GM21737 (cell line): Measurements from ENCODE around the gene IL17RD.
A peak's percentile ranks its signal among the peaks of the same experiment; 100 is the strongest.

Experiments
- ATAC-seq: cut with Tn5 transposase; IDR thresholded peaks from one replicate; pipeline ENCODE4 v1.9.1; 2021; ENCODE audit warnings: mild to moderate bottlenecking, moderate library complexity; ENCODE audit not compliant: unreplicated experiment

Gene IL17RD

DNA sequence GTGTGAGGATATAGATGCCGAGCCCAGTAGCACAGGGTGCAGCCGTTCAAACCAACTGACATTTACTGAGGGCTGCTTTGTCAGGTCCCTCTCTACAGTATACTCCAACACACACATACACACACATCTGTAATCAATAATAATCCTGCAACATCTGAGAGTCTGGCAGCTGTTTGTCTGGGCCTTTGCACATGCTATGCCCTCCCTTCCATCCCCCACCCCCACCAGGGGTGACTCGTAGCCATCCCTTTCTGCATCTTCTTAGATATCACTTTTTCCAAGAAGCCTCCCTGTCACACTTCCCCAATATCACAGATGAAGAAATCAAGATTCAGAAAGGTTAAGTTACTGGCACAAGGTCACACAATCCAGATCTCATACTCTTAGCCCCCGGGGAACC lies 91.0 kb downstream of the IL17RD start:
- no peak for ATAC-seq

GRCh38 chr3:57073628-57074027 lies 91.5 kb downstream of the IL17RD start:
- ATAC-seq, result no peak

GRCh38 chr3:57069503-57069902 lies 95.7 kb downstream of the IL17RD start:
- ATAC-seq, result no peak

DNA sequence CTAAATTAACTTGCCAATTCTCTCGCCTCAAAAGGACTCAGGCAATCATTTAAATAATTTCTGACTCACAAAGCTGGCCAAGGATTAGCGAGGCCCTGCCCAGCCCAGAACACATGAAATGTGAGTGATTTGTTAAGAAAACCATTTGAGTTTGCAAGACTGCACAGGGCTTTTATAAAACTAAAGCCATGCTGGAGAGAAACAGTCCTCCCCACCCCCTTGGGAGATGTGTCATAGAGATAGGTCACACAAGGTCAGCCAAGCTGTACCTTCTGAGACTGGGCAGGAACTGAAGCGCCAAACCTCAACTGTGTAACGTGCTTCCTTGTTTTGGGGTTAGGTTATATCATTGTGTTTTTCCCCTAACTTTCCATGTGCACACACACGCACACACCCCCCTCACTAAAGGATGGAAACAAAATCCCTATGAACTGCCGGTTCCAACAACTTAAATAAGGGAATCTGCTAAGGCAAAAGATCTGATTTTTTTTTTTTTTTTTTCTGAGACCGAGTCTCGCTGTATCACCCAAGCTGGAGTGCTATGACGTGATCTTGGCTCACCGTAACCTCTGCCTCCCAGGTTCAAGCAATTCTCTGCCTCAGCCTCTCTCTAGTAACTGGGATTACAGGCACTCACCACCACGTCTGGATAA lies 96.6 kb downstream of the IL17RD start:
- ATAC-seq, result peak; percentile 99

DNA sequence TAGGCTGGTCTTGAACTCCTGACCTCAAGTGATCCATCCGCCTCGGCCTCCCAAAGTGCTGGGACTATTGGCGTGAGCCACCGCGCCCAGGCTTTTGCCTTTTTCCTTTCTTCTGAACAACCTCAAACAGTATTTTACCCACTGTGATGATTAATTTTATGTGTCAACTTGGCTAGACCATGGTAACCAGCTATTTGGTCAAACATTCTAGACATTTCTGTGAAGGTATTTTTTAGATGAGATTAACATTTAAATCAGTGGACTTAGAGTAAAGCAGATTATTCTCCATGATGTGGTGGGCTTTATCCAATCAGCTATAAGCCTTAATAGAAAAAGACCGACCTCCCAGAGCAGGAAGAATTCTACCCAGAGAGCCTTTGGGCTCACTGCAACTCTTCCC lies 98.7 kb downstream of the IL17RD start:
- ATAC-seq, result no peak

DNA sequence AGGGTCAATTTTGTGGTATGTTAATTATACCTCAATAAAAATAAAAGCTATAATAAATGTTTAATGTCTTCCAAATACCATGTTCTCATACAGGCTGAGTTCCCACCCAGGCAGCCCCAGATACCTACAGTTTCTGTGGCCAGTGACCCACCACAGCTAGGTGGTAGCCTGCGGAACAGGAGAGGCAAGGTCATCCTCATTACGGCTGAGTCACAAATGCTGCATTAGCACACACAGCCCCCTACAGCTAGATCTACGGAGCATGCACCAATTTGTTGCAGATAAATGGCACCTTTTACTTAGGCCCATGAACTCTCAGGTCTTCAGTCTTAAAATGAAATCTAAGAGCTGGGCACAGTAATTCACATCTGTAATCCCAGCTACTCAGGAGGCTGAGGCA lies 99.6 kb downstream of the IL17RD start:
- no peak for ATAC-seq

- no peak for ATAC-seq
Measured at GRCh38 chr3:57064572-57064971, 100.6 kb downstream of the IL17RD start.

GRCh38 chr3:57064001-57064400 lies 101.2 kb downstream of the IL17RD start:
- ATAC-seq, result no peak

DNA sequence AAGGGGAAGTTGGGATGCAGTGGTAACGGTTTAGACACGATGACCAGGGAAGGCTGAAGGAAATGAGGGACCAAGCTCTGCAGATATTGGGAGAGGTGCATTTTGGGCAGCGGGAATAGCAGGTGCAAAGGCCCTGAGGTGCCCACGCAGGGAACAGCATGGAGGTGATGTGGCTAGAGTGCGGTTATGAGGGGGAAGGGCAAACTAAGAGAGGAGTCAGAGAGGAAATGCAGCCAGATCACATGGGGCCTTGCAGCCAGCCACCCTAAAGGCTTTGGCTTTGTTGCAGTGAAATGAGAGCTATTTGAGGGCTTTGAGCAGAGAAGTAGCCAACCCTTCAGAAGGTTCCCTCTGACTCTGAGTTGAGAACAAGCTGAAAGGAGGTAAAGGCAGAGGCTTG lies 102.1 kb downstream of the IL17RD start:
- ATAC-seq, result no peak

DNA sequence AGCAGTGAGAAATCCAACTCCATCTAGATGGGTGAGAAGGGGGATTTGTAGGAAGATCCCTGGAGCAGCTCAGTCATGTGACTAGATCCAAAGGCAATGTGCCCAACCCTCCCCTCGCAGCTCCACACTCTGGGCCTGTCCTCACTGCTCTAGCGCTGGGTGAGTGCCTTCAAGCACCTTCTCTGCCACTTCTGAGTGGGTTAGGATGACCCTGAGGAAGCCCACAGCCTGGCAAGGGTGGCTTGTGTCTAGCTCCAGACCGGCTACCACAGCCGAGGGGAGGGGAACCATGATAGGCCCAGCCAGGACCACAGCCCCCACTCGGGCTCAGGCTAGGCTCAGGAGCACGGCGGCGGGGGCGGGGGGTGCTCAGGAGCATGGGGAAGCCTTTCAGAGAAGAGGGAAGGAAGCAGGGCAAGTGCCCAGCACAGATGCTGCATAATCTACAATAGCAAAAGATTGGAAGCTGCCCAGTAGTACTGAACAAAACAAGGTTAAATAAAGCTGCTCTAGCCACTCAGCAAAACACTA lies 103.0 kb downstream of the IL17RD start:
- no peak for ATAC-seq

- no peak for ATAC-seq
Measured at GRCh38 chr3:57061556-57061955, 103.6 kb downstream of the IL17RD start.

GRCh38 chr3:57060089-57060821 lies 104.9 kb downstream of the IL17RD start, which contains the start of gene SPATA12:
SPATA12 (plus strand) TSS chr3:57060664; CDS start chr3:57073695, 13,031 bp downstream.
- ATAC-seq, result no peak

DNA sequence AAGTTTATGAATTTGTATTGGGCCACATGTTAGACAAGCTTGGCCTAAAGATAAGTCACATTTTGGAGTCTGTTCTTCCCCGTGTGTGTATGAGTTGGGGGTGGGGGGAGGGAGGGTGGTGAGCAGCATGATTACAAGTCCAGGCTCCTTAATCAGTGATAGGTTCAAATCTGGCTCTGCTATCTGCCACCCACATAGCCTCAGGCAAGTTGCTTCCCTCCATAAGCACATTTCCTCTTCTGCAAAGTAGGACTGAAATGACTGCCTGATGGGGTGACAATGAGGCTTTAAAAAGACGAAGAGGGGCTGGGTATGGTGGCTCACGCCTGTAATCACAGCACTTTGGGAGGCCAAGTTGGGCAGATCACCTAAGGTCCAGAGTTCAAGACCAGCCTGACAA lies 105.7 kb downstream of the IL17RD start:
- ATAC-seq, result no peak

DNA sequence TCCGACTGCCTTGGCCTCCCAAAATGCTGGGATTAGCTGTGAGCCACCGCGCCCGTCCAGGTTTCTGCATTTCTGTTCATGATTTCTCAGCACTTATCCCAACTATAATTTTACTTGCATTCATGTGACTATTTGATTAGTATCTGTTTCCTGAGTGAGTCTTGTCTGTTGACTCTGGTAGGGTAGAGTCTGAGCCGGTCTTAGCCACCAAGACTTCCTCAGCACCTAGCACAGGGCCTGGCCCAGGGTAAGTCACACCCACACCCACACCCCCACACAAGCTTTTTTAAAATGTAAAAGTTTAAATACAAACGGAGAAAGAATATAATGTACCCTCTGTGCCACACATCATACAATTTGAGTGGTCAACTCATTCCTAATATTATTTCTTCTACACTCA lies 107.8 kb downstream of the IL17RD start:
- no peak for ATAC-seq

DNA sequence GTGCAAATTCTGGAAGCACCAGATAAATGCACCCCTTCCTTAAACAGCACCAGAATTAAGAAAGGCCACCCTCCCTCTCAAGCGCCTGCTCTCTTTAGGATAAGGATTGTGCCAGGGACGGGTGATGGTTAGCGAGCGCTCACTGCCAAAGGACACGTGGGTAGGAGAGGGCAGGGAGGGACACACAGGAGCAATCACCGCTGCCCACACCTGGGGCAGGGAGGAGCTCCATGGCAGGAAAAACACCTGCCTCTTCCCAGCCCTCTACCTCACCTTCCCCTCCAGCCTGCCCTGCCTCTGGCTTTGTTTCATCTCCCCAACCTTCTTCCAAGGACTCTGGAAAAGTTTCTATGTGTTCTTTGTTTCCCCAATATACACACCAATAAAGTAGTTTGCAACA lies 112.0 kb downstream of the IL17RD start:
- ATAC-seq, result no peak

GRCh38 chr3:57052662-57053061 lies 112.5 kb downstream of the IL17RD start:
- no peak for ATAC-seq

DNA sequence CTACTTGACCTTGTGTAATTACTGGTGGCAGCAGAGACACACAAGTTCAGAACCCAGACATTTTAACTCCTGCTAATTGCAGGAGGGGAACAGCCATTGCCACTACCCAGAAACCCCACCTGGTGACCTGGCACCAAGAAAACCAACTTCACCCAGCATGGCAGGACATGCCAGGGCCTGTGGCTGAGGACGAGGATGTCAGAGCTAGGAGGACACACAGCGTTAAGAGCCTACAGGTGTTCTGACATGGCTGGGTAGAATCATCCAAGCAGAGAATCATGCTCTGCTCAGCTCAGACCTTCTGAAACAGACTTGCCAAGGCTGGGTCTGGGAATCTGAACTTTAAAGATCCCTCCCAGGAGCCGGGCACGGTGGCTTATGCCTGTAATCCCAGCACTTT lies 116.4 kb downstream of the IL17RD start:
- no peak for ATAC-seq

DNA sequence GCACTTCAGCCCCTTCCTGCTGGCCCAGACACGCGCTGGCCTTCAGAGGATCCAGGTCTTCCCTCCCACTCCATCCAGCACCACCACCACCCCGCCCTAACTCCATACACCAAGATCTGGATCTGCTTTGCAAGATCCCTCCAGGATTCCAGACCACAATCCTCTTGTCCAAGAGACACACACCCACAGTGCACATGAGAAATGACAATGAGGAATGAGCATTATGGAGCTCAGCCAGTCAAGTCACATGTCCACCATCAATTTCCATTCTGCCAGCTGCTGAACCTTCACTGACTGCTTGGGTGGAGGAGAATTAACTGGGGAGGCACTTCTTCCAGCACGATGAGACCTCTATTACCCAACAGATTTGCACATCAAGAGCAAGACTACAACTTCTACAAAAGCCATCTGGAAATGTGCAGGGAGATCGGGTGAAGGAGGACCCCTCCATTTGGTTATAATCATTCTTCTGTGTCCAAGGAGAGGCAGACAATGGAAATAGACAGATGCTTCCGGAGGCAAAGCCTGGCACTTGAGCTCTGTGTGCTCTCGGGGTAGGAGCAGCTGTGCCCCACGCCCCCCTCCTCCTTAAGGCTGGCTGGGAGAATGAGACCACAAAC lies 117.0 kb downstream of the IL17RD start:
- ATAC-seq, result no peak

DNA sequence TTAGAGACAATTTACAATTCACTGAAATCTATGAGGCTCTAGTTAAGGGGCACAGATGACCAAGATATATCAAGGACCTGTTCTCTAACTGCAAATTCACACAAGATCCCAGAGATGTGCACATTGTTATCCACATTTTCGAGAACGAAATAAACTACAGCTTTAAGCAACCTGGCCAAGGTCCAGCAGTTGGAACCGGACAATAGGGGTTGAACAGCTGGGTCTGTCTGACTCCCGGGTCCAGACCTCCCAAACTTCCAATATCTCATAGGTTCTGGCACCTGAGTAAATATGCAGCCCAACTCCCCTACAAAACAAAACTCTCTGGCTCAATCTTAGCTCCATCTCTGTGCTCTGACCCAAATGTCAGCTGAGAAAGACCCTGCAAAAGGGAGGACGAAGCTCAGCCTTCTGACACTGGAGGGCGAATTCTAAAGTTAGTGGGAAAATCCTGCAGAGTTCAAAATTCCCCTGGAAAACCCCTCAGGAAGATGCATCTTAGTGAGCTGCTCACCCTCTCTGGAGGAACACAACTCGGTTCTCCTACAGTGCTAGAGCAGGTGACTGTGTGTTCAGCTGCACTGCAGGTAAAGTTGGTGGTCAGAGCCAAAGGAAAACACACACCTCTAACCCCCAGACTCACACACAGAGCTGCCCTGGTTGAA lies 118.9 kb downstream of the IL17RD start:
- no peak for ATAC-seq

DNA sequence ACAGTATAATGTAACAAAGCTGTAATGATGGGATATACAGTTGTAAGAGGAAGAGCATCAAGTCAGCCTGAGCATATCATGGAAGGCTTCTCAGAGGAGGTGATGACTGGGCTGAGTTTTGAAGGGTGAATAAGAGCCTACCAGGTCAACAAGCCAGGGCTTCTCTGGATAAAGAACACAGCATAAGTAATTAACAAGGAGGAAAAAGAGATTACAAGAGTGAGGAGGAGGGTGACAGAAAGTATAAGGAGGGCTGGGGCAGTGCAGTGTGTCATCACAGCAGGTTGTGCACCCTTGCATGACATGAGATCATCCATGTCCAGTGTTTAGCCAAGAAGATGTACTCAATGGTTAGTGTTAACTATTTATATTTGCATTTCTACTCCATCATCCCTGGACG lies 121.6 kb downstream of the IL17RD start:
- no peak for ATAC-seq

GRCh38 chr3:57041674-57042073 lies 123.5 kb downstream of the IL17RD start:
- no peak for ATAC-seq
